Measurements from ENCODE around the gene FFAR3.

Gene FFAR3

DNA sequence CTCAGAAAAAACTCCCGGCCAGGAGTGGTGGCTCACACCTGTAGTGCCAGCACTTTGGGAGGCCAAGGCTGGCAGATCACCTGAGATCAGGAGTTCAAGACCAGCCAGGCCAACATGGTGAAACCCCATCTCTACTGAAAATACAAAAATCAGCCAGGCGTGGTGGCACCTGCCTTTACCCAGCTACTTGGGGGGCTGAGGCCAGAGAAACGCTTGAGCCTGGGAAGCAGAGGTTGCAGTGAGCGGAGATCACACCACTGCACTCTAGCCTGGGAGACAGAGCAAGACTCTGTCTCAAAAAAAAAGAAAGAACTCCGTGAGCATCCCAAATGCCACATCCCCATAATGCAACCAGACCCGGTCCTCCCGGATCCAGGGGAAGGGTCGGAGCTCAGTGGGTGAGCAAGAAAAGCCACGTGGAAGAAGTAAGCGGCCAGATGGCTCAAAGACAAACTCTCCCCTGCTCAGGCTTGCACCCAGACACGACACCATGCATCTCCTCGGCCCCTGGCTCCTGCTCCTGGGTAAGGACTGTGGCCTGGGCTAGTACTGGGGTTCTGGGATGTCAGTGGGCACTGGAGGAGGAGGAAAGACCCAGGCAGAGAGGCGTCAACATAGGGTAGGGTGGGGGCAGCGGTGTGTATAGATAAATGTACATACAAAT is 26.6 kb upstream of the FFAR3 start:
- no peak for DNase-seq

DNA sequence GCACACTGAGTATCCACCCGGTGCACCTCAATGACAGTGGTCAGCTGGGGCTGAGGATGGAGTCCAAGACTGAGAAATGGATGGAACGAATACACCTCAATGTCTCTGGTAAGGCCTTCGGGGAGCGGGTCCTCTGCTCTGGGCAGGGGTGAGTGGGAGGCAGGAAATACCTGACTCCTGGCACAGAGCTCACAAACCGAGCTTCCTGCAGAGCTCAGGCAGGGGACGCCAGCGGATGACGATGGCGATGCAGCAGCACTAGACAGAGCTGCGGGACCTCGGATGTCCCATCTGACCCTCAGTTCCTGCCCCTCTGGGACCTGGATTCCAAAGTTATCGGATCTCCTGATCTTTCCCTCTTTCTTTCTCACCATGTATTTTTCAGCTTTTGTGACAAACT is 25.4 kb upstream of the FFAR3 start:
- peak; percentile 54 to 64 for DNase-seq

DNA sequence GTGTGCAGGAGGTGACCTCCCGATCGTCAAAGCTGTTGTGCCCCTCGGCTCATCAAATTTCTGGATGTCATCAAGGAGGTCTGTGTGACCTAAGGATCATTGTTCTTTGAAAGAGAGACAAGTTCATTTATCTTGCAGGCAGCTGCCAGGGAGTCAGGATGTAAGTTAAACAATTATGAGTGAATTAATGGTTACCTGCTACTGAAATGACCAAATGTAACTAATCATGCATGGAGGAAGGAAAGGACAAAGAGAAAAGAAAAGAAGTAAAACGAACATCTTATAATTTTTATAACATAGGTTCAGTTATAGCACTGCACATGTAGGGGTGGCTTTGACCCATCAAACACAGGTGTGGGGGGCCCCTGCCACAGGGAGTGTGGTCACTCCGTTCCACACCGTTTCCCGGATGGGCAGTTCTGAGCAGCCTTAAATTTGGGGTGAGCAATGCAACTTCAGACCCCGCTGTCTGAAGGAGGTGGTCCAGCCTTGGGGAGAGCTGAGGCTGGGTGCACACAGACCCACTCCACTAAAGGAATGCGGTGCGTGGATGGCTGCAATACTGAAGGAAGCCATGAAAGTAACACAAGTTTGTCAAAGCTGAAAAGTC is 24.0 kb upstream of the FFAR3 start:
- no peak for DNase-seq

DNA sequence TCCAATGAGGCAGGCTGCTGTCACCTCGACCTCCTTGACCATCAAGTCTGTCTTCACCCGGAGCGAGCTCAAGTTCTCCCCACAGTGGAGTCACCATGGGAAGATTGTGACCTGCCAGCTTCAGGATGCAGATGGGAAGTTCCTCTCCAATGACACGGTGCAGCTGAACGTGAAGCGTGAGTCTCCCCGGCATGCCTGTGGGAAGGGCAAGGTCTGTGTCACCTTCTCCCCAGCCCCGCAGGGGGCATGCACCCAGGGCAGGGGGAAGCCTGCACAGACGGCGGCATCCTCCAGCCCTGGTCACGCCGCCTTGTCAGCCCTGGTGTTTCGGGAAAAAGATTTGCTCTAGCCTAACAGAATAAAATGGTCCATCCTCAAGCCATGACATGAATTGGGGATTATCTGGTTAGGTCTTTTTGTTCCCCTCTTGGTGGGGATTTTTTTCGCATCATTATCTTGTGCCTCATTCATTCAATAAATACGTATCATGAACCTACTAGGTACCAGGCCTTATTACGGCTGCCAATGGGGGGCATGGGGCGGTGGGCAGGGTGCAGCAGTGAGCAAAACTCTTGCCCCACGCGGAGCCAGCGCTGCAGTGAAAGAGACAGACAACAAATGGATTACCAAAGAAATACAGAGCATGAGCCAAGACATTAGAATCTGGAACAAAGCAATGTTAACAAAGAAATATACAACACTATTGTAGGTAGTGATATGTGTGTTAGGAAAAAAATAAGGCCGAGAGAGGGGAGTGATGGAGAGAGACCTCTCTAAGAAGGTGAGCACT is 21.9 kb upstream of the FFAR3 start:
- DNase-seq: no peak

DNA sequence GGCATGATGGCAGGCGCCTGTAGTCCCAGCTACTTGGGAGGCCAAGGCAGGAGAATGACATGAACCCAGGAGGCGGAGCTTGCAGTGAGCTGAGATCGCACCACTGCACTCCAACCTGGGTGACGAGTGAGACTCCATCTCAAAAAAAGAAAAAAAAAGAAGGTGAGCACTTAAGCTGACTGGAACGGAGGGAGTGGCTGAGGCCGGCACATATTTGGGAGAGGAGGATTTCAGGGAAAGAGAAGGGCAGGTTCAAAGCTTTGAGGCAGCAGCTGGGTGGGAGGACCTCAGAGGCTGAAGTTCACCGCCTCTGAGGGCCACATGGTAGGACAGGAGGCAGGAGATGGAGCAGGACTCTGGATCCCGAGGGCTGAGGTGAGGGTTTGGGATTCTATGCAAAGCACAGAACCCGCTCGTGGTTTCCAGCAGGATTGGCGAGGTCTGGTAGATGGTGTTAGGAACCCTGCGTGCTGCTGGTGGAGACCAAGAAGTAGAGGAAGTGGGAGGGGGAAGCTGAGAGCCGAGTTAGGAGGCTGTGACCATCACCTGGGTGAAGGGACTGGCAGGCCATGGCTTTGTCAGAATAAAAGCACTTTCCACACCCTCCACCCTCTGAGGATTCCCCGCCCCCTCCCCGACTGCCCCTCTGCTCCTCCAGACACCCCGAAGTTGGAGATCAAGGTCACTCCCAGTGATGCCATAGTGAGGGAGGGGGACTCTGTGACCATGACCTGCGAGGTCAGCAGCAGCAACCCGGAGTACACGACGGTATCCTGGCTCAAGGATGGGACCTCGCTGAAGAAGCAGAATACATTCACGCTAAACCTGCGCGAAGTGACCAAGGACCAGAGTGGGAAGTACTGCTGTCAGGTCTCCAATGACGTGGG is 20.9 kb upstream of the FFAR3 start:
- DNase-seq: no peak

DNA sequence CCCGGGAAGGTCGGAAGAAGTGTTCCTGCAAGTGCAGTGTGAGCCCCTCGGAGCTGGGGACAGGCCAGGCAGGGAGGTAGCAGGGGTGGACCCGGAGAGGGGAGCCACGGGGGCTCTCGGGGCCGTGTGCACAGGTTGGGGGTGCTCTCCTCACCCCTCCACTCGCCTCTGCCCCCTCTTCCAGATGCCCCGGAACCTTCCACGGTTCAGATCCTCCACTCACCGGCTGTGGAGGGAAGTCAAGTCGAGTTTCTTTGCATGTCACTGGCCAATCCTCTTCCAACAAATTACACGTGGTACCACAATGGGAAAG is 20.3 kb upstream of the FFAR3 start:
- no peak for DNase-seq

DNA sequence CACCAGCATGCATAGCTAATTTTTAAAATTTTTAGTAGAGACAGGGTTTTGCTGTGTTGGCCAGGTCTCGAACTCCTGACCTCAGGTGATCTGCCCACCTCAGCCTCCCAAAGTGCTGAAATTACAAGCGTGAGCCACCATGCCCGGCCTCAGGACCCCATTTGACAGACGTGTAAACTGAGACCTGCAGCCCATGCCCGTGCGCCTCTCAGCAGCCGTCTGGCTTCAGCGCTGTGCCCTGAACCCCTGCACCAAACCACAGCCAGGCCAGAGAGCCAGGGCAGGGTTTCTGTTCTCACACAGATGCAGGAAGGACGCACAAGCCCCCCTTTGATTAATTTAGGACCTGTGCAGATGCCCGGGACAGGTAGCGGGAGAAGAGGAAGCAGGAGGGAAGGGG is 17.8 kb upstream of the FFAR3 start:
- no peak for DNase-seq

DNA sequence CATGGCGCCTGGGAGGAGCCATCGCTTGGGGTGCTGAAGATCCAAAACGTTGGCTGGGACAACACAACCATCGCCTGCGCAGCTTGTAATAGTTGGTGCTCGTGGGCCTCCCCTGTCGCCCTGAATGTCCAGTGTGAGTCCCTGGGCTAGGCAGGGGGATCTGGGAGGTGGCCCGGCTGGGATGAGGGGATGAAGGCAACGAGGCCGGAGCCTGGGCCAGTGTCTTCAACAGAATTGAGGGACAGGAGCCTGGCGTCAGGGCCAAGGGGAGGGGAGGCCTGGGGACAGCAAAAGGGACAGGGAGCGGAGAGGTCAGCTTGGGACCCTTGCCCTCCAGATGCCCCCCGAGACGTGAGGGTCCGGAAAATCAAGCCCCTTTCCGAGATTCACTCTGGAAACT is 17.3 kb upstream of the FFAR3 start:
- DNase-seq: no peak

DNA sequence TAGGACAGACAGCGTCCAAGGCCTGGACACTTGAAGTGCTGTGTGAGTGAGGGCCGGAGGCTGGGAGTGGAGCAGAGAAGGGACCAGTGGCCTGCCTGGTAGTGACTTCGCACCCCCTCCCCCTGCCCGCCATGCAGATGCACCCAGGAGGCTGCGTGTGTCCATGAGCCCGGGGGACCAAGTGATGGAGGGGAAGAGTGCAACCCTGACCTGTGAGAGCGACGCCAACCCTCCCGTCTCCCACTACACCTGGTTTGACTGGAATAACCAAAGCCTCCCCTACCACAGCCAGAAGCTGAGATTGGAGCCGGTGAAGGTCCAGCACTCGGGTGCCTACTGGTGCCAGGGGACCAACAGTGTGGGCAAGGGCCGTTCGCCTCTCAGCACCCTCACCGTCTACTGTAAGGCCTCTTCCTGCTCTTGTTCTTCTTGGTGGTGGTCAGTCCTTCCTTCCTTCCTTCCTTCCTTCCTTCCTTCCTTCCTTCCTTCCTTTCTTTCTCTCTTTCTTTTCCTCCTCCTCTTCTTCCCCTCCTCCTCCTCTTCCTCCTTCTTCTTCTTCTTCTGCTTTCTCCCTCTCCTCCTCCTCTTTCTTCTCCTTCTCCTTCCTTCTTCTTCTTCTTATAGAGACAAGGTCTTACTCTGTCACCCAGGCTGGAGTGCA is 16.6 kb upstream of the FFAR3 start:
- DNase-seq: no peak

DNA sequence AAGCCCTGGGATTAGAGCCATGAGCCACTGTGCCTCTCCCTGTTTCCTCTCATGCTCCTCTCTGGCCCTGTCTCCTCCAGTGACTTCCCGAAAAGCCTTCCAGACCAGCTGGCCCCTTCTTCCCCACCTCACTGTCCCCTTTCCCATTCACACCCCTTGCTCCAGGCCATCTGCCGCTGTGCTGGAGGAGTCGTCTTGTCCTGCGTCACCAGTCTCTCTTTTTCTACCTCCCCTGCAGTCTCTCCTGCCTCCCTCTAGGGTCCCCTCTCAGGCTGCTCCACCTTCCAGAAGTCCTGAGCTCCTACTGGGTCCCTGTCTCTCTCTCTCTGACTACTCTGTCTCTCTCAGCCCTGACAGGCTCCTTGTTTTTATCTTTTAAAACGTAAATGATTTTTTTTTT is 15.8 kb upstream of the FFAR3 start:
- no peak for DNase-seq

DNA sequence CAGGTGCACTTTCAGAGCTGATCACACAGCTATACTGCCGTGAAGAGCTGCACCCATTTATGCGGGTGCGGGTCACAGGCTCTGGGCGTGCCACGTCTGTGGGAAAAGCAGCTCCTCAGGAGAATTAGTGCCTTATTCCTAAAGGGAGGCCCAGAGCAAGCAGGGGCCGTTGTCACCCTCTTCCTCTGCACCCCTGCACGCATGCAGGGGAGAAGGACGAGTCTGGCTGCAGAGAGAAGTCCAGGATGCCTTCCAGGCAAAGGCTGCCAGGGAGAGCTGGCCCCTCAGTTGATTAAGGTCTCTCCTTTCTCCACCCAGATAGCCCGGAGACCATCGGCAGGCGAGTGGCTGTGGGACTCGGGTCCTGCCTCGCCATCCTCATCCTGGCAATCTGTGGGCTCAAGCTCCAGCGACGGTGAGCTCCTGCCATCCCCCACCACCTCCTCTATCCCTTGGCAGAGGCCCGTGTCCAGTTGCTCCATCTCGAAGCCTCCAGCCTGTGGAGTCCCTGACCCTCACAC is 13.7 kb upstream of the FFAR3 start:
- peak in 1 of 2 experiments; percentile 15 for DNase-seq

DNA sequence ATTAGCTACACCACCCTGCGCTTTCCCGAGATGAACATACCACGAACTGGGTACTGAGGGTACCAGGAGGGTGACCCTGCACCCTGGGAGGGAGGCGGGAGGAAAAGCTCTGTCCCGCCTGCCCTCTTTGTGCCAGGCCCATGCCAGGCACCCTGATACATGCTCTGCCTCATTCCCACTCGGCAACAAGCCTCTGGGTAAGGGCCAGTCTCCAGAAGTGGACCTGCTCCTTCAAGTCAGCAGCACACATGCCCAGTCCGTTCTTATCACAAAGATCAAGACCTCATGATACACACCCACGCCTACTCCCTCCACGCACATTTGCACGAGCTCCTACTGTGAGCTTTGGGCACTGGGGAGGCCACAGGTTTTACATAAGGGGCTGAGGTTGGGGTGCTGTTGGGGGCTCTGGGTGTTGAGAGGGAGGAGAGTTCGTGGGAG is 12.6 kb upstream of the FFAR3 start:
- DNase-seq: no peak

DNA sequence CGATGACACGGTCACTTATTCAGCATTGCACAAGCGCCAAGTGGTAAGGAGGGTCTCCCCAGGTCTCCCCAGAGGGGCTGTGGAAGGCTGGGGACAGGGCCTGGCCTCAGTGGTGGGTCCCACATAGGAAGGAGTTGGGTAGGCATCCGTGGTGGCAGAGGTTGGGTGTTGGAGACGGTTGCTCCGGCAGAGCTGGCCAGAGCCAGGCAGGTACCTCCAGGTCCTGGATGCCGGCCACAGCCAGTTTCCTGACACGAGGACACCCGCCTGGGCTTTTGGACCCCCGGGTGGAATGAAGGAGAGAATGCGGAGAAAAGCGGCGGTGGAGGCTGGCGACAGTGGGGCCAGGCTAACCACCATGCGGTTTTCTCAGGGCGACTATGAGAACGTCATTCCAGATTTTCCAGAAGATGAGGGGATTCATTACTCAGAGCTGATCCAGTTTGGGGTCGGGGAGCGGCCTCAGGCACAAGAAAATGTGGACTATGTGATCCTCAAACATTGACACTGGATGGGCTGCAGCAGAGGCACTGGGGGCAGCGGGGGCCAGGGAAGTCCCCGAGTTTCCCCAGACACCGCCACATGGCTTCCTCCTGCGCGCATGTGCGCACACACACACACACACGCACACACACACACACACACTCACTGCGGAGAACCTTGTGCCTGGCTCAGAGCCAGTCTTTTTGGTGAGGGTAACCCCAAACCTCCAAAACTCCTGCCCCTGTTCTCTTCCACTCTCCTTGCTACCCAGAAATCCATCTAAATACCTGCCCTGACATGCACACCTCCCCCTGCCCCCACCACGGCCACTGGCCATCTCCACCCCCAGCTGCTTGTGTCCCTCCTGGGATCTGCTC is 11.8 kb upstream of the FFAR3 start:
- DNase-seq: peak; percentile 81 to 84

DNA sequence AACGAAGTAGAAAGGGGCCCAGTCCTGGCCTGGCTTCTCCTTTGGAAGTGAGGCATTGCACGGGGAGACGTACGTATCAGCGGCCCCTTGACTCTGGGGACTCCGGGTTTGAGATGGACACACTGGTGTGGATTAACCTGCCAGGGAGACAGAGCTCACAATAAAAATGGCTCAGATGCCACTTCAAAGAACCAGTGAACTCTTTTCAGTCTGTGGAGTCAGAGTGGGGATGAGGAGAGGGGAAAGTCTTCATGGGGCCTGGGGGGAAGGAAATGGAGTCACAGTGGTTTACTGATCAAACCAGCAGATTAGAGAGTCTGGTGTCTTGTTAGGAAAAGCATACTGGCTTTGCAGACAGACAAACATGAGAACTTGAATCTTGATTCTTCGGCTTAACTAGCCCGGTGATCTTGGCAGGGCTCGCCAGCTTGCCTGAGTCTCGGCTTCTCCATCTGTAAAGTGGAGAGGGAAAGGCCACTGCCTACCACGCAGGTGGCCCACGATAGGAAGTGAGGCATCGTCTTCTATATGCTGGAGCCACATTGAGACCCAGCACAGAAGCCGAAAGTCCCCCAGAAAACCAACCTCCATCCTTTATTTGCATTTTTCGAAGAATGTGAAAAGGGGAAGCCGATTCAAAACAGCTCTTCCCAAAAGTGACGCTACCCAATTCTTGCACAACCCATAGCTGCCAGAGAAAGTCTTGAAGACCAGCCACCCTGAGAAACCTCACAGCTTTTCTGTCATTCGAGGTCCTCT is 10.9 kb upstream of the FFAR3 start, which contains the start of gene FFAR1:
Gene FFAR1, plus strand, starts transcription at position 732 of the 759 bp plus-strand sequence. CDS start 3,650 bp downstream, outside the sequence.
- peak; percentile 81 to 82 for DNase-seq

DNA sequence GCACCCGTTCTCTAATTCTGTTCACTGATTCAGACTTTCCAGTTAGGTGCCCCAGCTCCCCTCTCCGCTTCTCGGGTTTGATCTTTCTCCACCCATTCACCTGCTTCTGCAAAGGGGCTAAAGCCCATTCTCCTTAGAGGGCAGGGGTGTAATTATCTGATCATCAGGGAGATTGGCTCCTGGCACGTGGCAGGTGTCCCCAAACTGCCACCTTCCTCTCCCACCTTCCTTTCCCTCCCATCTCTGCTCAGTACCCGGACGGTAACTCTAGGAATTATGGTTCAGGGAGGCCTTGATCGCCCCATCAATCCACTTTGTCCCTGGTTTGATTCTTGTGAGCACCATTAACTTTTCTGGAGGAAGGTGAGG is 10.3 kb upstream of the FFAR3 start:
- DNase-seq: no peak

DNA sequence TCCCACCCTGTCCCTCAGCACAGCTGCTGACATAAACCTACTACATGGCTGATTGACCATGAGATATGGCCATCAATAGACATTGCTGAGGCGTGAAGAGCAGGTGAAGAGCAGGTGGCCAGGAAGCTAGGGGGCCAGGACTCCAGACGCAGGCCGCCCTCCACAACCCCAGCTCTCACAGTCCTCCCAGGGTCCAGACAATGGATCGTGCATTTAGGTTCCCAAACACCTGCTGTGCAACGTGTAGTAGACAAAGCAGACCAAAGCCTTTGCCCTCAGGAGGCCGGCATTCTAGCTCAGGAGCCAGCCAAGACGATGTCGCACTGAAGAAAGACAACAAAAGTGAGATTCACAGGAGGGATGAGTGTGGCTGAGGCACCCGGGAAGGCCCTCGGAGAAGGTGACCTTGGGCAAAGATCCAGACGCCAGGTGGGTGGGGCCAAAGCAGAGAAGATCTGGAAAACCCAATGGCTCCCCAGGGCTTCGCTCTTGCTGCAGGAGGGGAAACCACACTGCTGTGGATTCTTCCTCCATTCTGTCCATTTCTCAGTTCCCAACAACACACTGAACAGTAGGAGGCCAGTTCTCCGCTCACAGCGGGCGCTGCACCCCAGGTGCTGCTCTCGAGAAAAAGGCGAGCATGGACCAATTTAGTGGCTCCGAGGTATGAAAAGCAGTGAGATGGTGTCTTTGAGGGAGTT is 9.2 kb upstream of the FFAR3 start:
- DNase-seq: peak; percentile 18 to 23

DNA sequence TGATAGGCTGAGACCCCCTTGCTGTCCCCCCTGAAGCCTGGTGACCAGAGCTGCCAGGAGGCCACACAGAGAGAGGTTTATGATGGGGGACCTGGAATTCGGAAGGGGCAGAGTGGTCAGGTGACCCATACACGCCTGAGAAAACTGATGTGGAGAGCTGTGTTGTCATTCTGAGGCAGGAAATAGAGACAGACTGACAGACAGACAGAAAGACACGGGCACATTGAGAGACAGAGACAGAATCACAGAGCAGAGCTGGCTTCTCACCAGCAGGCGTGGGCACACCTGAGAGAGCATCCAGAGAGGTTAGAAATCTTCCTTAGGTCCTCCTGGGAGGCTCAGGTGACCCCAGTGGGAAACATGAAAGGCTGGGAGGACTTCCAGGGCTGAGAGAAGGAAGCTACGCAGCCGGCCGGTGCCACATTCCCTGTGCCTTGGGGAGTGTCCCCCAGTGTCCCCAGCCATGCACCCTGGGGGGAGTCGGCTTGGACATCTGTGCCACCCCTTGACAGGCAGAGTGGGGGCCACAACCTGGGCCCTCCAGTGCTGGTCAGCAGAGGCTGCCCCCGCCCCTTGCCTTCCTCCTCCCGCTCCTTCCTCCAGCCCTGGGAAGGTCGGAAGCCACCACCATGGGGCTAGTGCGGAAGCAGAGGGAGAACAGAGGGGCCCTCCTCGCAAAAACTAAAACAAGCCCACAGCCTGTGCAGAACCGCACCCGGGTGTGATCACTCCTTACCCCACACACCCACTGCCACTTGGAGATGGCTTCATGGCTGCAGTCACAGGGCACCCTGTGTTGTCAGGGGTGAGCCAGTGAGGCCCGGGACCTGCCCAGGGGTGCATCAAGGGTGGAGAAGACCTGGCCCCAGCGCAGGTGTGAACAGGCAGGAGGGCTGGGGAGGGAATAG is 8.4 kb upstream of the FFAR3 start:
- peak; percentile 20 to 22 for DNase-seq

DNA sequence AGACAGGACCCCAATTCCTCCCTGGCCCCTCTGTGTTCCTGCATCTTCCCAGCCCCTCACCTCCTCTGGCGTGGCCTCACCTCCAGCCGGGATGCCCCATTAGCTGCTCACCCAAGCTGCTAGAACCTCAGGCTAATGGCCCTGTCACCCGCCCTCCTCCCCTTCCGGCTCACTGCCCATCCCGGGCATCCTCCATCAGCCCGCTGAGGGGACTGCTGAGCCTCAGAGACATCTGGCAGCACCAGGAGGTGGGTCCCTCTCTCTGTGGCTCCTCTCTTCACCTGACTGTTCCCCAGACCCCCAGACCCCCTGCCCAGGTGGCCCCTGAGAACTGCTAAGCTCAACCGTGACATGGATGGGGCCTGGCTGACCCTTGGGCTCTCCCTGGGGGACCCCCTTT is 7.7 kb upstream of the FFAR3 start:
- peak; percentile 22 for DNase-seq

Measured in activated T-cell treated with anti-CD3 and anti-CD28 coated beads, Interleukin-2, amount 50 U/mL, for 48 hours (primary cell).